NCI-H1930 (cell line): ENCODE measurements around the gene LGI2.
"Not testable (repeated sequence)": the region's sequence is repeated elsewhere in the genome, so short reads cannot be mapped to it uniquely, and the experiment has no call there.

Experiments used
- DNase-seq, 2 experiments: peaks; one replicate each; lab custom pipeline; 2025; lab: John Stamatoyannopoulos, UW

The LGI2 gene, protein sequence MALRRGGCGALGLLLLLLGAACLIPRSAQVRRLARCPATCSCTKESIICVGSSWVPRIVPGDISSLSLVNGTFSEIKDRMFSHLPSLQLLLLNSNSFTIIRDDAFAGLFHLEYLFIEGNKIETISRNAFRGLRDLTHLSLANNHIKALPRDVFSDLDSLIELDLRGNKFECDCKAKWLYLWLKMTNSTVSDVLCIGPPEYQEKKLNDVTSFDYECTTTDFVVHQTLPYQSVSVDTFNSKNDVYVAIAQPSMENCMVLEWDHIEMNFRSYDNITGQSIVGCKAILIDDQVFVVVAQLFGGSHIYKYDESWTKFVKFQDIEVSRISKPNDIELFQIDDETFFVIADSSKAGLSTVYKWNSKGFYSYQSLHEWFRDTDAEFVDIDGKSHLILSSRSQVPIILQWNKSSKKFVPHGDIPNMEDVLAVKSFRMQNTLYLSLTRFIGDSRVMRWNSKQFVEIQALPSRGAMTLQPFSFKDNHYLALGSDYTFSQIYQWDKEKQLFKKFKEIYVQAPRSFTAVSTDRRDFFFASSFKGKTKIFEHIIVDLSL

DNA sequence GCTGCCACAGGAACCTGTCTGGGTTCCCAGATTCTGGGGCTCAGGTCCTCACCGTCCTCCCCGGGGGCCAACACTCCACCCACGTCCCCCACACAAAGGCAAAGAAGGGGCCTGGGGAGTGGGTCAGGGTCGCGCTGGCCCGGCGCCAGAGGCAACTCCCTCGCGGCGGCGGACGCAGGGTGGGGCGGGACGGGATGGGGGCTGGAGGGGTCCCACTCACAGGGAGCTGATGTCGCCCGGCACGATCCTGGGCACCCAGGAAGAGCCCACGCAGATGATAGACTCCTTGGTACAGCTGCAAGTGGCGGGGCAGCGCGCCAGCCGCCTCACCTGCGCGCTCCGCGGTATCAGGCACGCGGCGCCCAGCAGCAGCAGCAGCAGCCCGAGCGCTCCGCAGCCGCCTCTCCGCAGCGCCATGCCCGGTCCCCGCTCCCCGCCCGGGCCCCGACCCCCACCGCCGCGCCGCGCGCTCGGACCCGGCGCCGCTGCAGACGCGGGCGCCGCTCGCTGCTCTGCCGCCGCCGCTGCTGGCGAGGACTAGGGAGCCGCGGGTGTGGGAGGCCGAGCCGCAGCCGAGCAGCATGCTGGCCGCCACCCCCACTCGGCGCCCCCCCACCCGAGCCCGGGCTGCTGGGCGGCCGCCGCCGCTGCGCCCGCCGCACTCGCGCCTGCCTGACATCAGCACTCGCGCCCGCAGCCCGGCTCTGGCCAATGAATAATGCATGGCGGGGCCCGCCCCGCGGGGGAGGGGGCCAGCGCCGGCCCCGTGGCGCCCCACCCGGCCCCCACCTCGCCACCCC lies at the start of gene LGI2:
Gene LGI2, minus strand, starts transcription at position 670 of the 800 bp plus-strand sequence. Its CDS starts 253 bp downstream, at position 417.
- peak in 1 of 2 experiments; percentile 9 for DNase-seq

GRCh38 chr4:25078523-25078922 lies 47.8 kb upstream of the LGI2 start:
- no peak for DNase-seq

DNA sequence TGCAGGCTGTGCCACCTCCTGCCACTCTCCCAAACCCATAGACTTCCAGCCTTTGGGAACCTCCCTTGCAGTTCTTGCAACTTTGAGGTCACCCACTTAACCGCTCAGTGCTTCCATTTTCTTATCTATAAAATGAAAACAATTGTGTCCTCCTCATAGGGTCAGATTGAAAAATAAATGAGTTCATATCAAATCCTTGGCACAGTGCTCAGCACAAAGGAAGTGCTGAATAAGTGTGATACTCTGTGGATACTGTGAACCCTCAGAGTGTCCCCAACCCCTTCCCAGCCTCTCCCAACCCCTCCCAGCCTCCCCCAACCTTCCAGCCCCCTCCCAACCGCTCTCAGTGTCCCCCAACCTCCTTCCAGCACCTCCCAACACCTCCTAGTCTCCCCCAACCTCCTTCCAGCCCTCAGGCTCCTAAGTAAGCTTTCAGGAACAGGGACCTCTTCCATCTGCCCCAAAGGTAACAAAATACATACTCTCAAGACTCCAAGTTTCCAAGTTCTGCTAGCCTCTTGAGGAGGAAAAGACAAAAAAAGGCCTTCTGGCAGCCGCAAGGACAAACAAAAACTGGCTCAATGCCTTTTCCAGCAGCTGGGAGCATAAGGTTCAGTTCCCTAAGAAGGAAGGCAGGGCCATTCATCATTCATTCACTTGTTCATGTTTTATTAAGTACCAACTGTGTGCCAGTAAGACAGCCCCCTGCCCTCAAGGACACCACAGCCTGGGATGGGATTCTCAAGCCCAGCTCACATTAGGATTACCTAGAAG lies 46.1 kb upstream of the LGI2 start:
- DNase-seq, result no peak

DNA sequence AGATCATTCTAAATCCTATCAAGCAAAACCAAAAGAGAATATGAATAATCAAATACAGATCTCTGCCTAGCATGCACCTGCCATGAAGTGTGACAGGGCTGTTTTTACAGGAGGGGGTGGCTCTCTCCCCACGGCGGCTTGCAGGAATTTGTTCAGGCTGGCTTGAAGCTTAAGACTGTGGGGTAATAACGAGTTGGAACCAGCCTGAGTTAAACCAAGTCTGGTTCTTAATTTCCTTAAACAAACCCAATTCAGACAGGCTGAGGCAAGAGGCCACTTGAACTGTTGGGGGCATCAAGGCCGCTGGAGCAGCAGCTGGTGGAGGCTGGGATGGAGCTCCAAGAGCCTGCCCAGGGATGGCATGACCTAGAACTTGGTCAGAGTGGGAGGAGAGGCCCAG lies 45.1 kb upstream of the LGI2 start:
- no peak for DNase-seq

DNA sequence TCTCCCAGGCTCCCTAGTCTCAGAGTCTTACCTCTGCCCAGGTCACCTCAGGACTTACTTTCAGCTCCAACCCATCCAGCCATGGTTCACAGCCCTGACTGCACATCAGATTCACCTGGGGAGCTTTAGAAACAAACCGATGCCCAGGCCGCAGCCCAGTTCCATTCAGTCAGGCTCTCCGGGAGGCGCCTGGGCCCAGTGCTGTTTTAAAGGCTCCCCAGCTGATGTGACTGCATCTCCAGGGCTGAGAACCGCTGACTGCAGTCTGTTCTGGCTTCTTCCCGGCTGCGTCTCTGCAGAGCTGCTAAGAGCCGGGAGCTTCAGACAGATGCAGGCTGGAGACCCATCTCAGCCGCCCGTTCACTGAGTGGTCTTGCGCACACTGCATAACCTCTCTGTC lies 44.4 kb upstream of the LGI2 start:
- no peak for DNase-seq

DNA sequence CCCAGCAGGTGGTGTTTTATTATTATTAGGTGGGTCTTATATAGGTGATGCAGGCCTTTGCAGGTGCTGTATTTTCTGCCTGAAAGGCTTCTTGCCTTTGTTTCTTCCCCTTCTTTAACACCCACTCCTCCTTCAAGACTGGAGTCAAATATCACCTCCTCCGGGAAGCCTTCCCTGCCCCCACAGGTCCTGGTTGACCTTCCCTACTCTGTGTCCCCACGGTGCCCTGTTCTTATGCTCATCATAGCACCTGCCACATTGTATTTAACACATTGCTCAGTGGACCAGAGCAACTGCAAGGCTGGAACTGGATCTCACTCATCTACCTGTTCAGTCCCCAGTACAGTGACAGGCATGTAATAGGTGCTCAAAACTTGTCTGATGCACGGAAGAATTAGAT lies 39.8 kb upstream of the LGI2 start:
- DNase-seq, result no peak

GRCh38 chr4:25069014-25069413 lies 38.3 kb upstream of the LGI2 start:
- DNase-seq, result no peak

DNA sequence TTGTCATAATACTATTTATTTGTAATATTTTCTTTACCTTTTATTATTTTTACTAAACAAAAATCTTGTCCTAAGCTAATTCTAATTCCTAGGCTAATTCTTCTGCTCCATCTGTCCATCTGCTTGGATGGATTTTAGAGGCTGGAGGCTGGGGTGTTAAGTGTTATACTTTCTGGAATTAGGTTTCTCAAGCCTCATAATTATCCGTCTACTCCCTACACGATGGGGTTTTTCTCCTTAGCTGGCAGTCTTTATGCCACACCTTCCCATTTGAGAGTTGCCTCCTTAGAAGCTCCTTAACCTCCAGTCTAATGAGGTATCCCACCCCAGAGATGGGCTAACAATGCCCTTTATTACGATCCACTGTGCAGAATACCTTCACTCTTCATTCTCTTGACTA lies 37.6 kb upstream of the LGI2 start:
- no peak for DNase-seq

- DNase-seq, result no peak
Measured at GRCh38 chr4:25065932-25066590, 35.3 kb upstream of the LGI2 start.

DNA sequence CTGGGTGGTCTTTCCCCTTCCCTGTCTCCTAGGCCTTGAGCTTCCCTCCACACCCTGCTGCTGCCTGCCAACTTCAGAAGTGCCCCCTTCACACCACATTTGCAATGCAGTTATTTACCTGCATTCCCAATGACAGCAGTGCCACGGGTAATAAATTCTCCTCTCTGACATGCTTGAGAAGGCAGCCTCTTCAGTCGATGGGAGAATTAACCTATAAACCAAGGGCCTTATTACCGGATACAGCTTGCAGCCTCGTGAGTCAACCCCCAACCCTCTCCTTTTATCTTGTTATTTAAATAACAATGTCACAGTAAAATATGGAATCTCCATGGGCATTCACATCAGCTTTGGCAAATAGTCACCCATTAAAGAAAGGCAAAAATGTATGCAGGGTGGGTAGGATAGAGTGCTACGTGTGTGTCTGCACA lies 34.7 kb upstream of the LGI2 start:
- no peak for DNase-seq

- DNase-seq, result not testable (repeated sequence)
Measured at GRCh38 chr4:25064447-25064846, 33.7 kb upstream of the LGI2 start.

DNA sequence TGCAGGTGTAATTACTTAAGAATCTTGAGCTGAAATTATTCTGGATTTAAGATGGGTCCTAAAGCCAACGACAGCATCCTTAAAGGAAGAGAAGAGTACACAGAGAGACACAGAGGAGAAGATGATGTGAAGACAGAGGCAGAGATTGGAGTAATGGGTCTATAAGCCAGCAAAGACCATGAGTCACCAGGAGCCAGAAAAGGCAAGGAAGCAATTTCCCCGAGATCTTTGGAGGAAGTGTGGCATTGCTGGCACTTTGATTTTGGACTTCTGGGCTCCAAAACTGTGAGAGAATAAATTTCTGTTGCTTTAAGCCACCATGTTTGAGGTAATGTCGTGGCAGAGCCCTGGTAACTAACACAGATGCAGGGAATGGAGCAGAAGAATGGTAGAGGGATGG lies 32.4 kb upstream of the LGI2 start:
- DNase-seq, result no peak

DNA sequence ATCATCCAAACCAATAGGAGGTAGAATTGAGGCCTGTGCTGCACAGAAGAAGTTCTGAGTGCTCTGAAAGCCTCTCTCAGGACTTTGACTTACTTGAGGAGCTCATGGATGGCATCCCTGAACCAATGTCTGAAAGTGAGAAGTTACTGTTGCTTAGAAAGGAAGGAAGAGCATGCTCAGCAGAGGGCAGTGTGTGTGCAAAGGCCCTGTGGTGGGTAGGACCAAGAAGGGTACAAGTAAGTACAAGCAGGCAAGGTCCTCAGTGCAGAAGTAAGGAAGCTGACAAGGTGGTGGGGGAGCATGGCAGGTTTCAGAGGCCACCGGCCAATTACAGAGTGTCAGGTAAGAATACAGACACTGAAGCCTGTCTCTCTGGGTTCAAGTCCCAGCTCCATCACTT lies 31.4 kb upstream of the LGI2 start:
- DNase-seq, result no peak

GRCh38 chr4:25061602-25062001 lies 30.9 kb upstream of the LGI2 start:
- no peak for DNase-seq

- DNase-seq, result no peak
Measured at GRCh38 chr4:25060963-25061340, 30.2 kb upstream of the LGI2 start.

DNA sequence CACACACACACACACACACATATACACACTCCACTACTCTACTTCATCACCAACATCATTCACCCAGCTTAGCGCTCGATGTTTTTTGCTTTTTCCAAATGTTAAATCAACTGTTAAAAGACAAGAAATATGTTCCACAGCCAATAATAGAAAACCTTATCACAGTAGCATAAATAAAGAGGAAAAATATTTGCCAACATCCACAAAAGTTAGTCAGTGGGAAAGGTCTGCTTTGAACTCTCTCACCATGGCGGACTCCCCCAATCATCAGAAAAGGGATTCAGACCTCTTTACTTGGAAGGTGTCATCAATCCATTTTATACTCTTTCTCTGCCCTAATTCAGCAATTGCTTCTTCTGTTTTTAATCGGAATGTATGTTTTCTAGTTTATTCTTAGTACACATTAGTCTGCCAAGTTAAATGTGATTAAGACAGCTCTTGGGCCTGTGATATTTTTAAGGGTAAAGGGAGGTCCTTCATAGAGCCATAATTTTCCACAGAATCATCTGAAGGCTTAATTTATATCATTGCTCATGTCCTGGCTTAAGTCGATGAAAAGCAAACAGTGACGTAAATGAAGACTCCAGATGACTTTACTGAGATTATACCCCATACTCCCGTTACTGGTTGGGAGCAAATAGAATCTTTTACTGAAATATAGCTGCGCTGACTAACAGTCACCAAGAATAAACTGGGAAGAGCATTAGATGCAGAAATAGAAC lies 29.7 kb upstream of the LGI2 start:
- DNase-seq, result no peak

GRCh38 chr4:25059791-25060190 lies 29.0 kb upstream of the LGI2 start:
- DNase-seq, result no peak

DNA sequence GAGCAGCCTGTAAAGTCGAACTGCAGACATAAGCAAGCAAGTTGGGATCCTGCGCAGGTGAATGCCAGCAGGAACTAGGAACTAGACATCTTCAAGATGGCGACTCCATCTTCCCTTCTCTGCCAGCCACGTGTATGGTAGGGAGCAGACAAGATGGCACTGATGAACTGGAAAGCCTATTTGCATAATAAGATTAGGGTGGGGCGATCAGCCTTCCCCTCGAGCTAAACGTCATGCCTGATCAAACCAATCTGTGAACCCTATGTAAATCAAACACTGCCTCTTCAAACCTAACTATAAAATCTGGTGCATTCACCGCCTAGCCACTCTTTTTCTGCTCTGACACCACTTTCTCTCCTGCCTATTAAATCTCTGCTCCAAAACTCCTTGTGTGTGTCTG lies 28.1 kb upstream of the LGI2 start:
- no peak for DNase-seq

- no peak for DNase-seq
Measured at GRCh38 chr4:25057299-25057698, 26.6 kb upstream of the LGI2 start.

DNA sequence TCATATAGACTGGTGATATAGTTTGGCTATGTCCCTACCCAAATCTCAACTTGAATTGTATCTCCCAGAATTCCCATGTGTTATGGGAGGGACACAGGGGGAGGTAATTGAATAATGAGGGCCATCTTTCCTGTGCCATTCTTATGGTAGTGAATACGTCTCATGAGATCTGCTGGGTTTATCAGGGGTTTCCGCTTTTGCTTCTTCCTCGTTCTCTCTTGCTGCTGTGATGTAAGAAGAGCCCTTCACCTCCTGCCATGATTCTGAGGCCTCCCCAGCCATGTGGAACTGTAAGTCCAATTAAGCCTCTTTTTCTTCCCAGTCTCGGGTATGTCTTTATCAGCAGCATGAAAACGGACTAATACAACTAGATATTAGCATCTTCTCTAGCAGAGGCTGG lies 21.3 kb upstream of the LGI2 start:
- DNase-seq, result not testable (repeated sequence)

DNA sequence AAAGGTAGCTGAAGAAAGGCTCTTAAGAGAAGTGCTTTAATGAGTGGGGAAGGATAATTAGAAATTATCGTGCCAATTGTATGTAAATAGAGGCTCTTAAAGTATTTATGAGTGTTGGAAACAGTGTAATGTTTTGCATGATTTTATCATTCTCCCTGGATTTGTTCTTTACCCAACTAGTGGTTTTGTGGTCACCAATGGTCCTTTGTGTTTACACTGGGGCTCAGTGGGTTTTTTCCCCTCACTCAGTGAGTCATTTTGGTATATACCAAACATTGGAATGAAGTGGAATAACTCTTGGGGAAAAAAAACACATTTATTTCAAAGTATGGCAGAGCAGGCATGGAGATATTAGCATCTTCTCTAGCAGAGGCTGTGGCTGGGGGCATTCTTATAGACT lies 20.8 kb upstream of the LGI2 start:
- no peak for DNase-seq
